GM19238 (cell line): ENCODE results near the gene ZNF385D.

Source experiments
- DNase-seq: peaks from one replicate; pipeline ENCODE4 v3.0.0; 2011; ENCODE audit warnings: low spot score; ENCODE audit not compliant: insufficient read length

Gene ZNF385D

GRCh38 chr3:21750080-21750696, 822 bp downstream of the ZNF385D start:
- DNase-seq, result no peak

GRCh38 chr3:21747966-21748555, 2.9 kb downstream of the ZNF385D start:
- no peak for DNase-seq

GRCh38 chr3:21747376-21747775, 3.6 kb downstream of the ZNF385D start:
- DNase-seq, result no peak

GRCh38 chr3:21745966-21746365, 5.0 kb downstream of the ZNF385D start:
- DNase-seq, result no peak

GRCh38 chr3:21744793-21745192, 6.2 kb downstream of the ZNF385D start:
- DNase-seq, result no peak

DNA sequence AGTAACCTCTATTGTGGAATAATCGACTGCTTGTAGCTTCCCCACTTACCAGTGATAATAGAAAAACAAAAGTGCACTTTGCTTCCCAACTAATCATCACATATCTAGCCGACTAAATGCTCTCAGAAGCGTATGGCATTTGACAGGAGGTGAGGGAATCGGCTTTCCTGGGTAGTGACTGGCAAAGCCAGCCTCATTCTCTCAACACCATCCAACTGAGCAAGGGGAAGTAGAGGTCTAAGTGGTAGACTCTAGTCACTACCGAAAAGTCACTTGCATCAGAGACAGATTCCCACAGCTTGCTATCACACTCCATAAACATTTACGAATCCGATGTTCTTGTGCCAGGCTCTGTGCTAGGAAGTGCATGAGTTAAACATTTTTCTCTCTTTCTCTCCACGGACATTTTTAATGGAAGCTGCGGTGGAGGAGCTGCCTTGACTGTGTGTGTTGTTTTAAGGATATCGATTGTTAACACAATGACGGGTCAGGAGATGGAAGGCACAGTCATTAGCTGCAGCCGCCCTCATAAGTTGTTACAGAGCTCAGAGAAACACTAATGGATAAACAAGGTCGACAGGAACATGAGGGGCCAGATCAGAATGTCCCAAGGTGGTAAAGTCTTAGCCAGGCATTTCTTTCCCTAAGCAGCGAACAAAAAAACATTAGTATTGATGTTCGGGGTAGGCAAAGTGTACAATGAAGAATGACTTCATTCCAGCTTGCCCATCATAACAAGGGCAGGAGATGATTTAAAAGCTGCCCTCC, 11.9 kb downstream of the ZNF385D start:
- DNase-seq, result no peak

DNA sequence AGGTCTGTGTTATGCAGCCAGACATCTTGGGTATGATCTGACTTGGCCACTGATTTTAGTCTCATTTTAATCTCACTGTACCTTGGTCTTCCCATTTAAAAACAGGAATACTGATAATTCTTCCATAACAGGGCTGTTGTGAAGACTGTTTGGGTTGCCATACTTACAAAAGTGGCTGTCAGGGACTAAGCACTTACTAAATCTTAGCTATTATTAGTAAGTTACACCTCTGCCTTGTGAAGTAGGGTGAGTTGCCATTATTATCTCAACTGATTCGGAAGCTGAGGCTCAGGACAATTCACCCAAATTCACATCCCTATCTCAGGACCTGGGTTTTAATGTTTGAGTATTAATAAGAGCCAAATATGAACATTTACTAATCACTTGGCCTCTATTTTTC, 12.7 kb downstream of the ZNF385D start:
- no peak for DNase-seq

DNA sequence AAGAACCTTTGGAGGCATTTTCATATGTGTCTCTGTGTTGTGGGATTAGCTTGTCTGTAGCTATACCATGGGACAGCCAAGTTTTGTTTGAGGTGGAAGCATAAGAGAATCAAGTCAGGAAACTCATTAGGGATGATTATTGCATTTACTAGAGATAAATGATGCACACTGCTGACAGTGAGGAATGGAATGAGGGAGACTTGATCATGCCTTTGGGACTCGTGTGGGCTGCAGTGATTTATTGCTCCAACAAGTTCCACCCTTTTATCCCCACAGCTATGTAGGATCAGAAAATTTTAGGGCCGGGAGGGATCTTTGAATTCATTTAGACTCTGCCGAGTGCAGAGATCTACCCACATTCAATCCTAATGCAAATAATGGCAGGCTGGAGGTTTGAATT, 16.3 kb downstream of the ZNF385D start:
- no peak for DNase-seq

DNA sequence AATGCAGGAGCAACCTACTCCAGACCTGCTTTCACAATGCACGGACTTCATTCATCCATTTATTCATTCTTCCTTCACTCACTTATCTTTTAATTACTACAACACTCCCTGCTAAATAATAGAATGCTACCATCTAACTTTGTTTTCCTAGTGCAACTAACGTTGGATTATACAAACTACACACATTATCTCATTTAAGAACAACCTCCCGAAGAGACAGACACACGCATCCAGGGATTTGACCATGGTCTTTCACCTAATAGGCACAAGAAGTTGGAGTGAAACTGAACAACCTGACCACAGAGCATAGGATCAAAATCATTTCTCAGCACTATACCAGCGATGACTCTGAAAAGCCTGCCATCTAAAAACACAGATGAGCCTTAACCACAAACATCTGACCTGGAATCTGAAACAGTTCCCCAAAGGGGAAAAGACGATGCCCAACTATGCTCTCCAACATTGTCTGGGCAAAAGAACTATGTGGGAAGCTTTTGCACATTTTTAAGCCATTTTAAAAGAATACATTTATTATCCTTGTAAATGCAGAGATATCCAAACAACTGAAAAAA, 21.0 kb downstream of the ZNF385D start:
- DNase-seq, result no peak

DNA sequence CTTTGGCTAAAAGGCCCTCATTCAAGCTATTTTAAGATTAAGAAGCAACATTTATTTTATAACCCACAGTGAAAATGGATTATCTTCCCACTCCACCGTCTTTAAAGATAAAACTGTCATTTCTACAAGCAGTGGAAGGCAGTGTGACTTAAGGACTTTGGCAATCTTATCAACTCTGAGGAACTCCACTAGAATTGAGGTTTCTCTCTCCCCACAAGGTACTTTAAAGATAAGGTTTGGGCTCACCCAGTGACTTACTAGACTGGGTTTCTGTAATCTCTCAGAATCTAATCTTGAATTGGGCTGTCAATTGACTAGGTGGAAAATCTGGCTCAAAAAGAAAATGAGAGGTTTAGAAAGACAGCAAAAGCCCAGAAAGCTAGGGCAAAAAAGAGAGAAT, 21.7 kb downstream of the ZNF385D start:
- no peak for DNase-seq

DNA sequence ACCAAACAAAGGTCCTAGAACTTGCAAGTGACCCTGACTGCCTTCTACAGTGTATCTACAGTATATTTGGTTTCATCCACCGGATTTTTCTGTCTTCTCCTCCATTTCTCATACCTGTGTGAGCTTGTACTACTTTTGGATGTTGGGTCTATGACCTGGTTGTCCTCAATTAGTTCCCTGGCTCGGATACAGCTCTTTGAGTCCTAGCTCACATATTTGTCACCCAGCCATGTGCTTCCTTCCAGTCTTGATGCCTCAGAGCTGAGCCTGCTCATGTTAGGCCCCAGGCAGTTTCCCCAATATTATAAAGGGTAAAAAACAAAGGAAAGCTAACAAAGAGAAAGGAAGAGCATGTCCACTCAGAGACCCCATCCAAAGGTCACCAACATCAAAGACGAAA, 28.2 kb downstream of the ZNF385D start:
- DNase-seq, result no peak

DNA sequence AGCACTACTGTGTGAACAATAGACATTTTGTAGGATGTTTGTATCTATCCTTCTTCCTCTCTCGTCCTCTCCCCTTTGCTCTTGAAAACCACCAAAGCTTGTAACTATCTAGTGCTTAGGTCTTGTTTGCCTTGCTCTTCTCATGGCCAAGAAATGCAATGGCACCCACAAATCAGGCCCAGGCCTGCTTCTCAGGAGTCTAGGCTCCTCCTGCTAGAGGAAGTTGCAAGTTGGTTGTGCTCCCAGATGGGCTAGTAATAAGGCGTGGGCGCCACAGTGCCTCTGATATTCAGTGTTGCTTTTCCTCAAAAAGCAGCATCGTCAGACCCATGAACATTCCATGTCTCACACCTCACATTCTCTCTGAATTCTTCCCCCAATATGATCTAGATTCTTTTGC, 28.7 kb downstream of the ZNF385D start:
- no peak for DNase-seq

DNA sequence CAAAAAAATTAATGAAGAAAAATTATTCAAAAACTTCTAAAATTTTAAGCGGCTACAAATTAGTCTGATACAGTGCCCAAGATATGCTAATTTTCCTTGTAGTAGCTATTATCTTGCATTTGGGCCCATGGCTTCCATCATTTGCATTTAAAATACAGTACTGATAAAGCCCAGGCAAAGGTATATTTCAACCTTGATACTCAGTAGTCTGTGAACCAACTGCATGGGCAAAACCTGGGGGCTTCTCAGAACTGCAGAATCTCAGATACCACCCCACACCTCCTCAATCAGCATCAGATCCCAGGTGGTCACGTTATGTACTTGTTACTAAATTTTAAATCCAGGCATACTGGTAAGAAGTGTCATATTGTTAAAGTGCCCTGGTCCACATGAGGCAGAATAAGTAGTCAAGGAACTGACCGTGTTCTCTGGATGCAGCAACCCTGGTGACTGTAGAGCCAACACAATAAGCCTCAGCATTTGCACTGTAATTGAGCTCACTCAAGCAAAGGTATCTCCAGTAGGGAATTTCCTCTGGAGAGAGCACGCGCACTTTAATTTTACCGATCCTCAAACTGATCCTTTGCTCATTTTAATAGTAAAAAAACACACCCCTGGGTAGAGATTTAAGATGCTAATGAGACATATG, 31.9 kb downstream of the ZNF385D start:
- no peak for DNase-seq

GRCh38 chr3:21718161-21718765, 32.7 kb downstream of the ZNF385D start:
- no peak for DNase-seq

DNA sequence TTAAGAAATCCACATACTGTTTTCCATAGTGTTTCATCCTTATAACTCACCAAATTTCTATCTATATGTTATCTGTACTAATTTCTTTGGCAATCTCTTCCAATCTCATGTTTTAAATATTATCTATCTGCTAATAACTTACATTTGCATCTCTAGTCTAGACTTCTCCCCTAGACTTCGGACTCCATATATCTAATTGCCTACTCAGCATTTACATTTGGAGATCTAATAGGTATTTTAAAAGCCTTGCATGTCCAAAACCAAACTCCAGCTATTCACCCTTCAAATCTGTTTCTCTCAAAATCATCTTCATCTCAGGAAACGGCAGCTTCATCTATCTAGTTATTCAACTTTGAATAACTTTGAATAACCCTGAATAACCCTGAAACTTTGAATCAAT, 35.3 kb downstream of the ZNF385D start:
- no peak for DNase-seq

GRCh38 chr3:21705769-21706168, 45.2 kb downstream of the ZNF385D start:
- DNase-seq, result no peak

GRCh38 chr3:21704796-21705195, 46.2 kb downstream of the ZNF385D start:
- DNase-seq, result no peak

GRCh38 chr3:21703291-21703690, 47.7 kb downstream of the ZNF385D start:
- DNase-seq, result no peak

GRCh38 chr3:21697707-21698106, 53.3 kb downstream of the ZNF385D start:
- DNase-seq, result no peak

- DNase-seq, result no peak
Measured at GRCh38 chr3:21694506-21694905, 56.5 kb downstream of the ZNF385D start.

- DNase-seq, result no peak
Measured at GRCh38 chr3:21691036-21691435, 60.0 kb downstream of the ZNF385D start.

- no peak for DNase-seq
Measured at GRCh38 chr3:21682206-21682605, 68.8 kb downstream of the ZNF385D start.
